ENCODE results near the gene NT5C1B.
"Not testable (repeated sequence)": the region's sequence is repeated elsewhere in the genome, so short reads cannot be mapped to it uniquely, and the experiment has no call there.

DNA sequence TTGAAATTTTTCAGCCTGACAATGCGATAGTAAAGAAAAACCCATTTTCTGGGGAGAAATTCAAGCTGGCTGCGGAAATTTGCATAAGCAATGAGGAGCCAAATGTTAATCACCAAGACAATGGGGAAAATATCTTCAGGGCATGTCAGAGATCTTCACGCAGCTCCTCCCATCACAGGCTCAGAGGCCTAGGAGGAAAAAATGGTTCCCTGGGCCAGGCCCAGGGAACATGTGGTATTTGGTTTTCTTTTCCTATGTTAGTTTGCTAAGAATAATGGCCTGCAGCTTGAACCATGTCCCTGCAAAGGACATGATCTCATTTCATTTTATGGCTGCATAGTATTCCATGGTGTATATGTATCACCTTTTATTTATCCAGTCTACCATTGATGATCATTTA lies 43.3 kb upstream of the NT5C1B start:
- TF ChIP-seq, protein P1, sequence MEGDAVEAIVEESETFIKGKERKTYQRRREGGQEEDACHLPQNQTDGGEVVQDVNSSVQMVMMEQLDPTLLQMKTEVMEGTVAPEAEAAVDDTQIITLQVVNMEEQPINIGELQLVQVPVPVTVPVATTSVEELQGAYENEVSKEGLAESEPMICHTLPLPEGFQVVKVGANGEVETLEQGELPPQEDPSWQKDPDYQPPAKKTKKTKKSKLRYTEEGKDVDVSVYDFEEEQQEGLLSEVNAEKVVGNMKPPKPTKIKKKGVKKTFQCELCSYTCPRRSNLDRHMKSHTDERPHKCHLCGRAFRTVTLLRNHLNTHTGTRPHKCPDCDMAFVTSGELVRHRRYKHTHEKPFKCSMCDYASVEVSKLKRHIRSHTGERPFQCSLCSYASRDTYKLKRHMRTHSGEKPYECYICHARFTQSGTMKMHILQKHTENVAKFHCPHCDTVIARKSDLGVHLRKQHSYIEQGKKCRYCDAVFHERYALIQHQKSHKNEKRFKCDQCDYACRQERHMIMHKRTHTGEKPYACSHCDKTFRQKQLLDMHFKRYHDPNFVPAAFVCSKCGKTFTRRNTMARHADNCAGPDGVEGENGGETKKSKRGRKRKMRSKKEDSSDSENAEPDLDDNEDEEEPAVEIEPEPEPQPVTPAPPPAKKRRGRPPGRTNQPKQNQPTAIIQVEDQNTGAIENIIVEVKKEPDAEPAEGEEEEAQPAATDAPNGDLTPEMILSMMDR (IDR thresholded peaks at IDR 0.05; ENCODE audit: insufficient read depth, low read length, poor library complexity, severe bottlenecking) = not testable (repeated sequence)
- TF ChIP-seq EZH2phosphoT487 (conservative IDR thresholded peaks at IDR 0.05; ENCODE audit: low read length) = not testable (repeated sequence)

Measured in SU-DHL-6 (cell line).